GM23338 (cell line): ENCODE results near the gene UCN3.

Experiments used
- CTCF ChIP-seq, 2 experiments: fragments of 200-600 bp in 1 of 2; sonication (generic) in 1 of 2; conservative IDR thresholded peaks; 2 replicates each; pipeline versions ENCODE4 v1.5.1 to v1.6.1; 2016 to 2017; ENCODE audit warnings: antibody characterized with exemption in 2 of 2, low read depth in 2 of 2, mild to moderate bottlenecking in 2 of 2, moderate library complexity in 1 of 2
- ETS1 ChIP-seq: IDR thresholded peaks from 2 replicates; pipeline ENCODE4 v1.6.1; 2016; ENCODE audit warnings: antibody characterized with exemption
- EZH2 ChIP-seq: fragments of 200-600 bp; sonication (generic); IDR thresholded peaks from one replicate; pipeline ENCODE4 v1.8.0; 2017; ENCODE audit warnings: antibody characterized with exemption, mild to moderate bottlenecking, low read depth; ENCODE audit not compliant: unreplicated experiment
- EZH2phosphoT487 ChIP-seq: fragments of 200-600 bp; sonication (generic); IDR thresholded peaks from one replicate; pipeline ENCODE4 v1.8.1; 2018; ENCODE audit warnings: antibody characterized with exemption; ENCODE audit not compliant: unreplicated experiment
- NANOG ChIP-seq: IDR thresholded peaks from 2 replicates; pipeline ENCODE4 v1.6.1; 2016; ENCODE audit warnings: antibody characterized with exemption, borderline replicate concordance
- POLR2AphosphoS5 ChIP-seq: IDR thresholded peaks from 2 replicates; pipeline ENCODE4 v1.6.1; 2016; ENCODE audit warnings: antibody characterized with exemption, low read depth
- REST ChIP-seq: IDR thresholded peaks from one replicate; pipeline ENCODE4 v1.6.1; 2018; ENCODE audit warnings: antibody characterized with exemption; ENCODE audit not compliant: unreplicated experiment
- STAT1 ChIP-seq: IDR thresholded peaks from one replicate; pipeline ENCODE4 v1.6.1; 2016; ENCODE audit warnings: antibody characterized with exemption; ENCODE audit not compliant: unreplicated experiment

- TF ChIP-seq CTCF (conservative IDR thresholded peaks at IDR 0.05; ENCODE audit: low read depth in 2 of 2): no peak
- no peak for TF ChIP-seq STAT1
- TF ChIP-seq EZH2phosphoT487: no peak
- TF ChIP-seq EZH2: no peak
- TF ChIP-seq NANOG: no peak
- no peak for TF ChIP-seq REST
- no peak for TF ChIP-seq POLR2AphosphoS5
- TF ChIP-seq ETS1: no peak
Measured at GRCh38 chr10:5317547-5318107, 47.1 kb upstream of the UCN3 start.
